WTC11 (cell line): Measurements from ENCODE around the gene SGCG. TPM values are rescaled to one million over a fixed set of nuclear protein-coding genes. Genes with fewer than 3 reads are reported as not detected.

Source experiments
- ATAC-seq: fragments of 200-7000 bp; cut with Tn5 transposase; 2 replicates; pipeline ENCODE4 v1.10.0; 2021; ENCODE audit warnings: mild to moderate bottlenecking, moderate library complexity
- CTCF ChIA-PET: fragments of 300-600 bp; sonication (Branson Sonifier 250); formaldehyde crosslinking; loops from one replicate; lab custom pipeline; 2021; ENCODE audit warnings: antibody characterized with exemption; lab: Charles Lee
- POLR2A ChIA-PET: fragments of 350-600 bp; sonication (Branson Sonifier 250); formaldehyde crosslinking; loops from one replicate; lab custom pipeline; 2021; ENCODE audit warnings: antibody characterized with exemption; lab: Charles Lee
- DNase-seq: peaks from one replicate; pipeline ENCODE4 v3.0.0; 2021; ENCODE audit warnings: low spot score
- H3K27ac Mint-ChIP-seq: 2 replicates; pipeline ENCODE4 v1.8.0; 2021; ENCODE audit warnings: mixed read lengths
- H3K27me3 Mint-ChIP-seq: 2 replicates; pipeline ENCODE4 v1.8.0; 2021; ENCODE audit warnings: low read depth, mild to moderate bottlenecking, moderate library complexity, mixed read lengths
- H3K36me3 Mint-ChIP-seq: 2 replicates; pipeline ENCODE4 v1.8.0; 2021; ENCODE audit warnings: mixed read lengths
- H3K4me1 Mint-ChIP-seq: 2 replicates; pipeline ENCODE4 v1.8.0; 2022; ENCODE audit warnings: mixed read lengths
- H3K4me3 Mint-ChIP-seq: 2 replicates; pipeline ENCODE4 v1.8.0; 2021; ENCODE audit warnings: mild to moderate bottlenecking, moderate library complexity, mixed read lengths
- H3K9me3 Mint-ChIP-seq: 2 replicates; pipeline ENCODE4 v1.8.0; 2021; ENCODE audit warnings: mixed read lengths
- FOXJ3 ChIP-seq: sonication (generic); formaldehyde crosslinking; IDR thresholded peaks from 2 replicates; pipeline ENCODE4 v1.9.0; 2021; ENCODE audit warnings: missing genetic modification reagents, mild to moderate bottlenecking, borderline replicate concordance
- GABPB1 ChIP-seq: sonication (generic); formaldehyde crosslinking; IDR thresholded peaks from 2 replicates; pipeline ENCODE4 v1.8.1; 2023; ENCODE audit warnings: mild to moderate bottlenecking, missing genetic modification reagents
- NFYB ChIP-seq: sonication (generic); formaldehyde crosslinking; conservative IDR thresholded peaks from 2 replicates; pipeline ENCODE4 v1.8.0; 2022; ENCODE audit warnings: low read depth, missing genetic modification reagents
- OVOL2 ChIP-seq: fragments of 250-450 bp; sonication (Bioruptor Pico); IDR thresholded peaks from 2 replicates; pipeline ENCODE4 v1.9.0; 2021; ENCODE audit warnings: mild to moderate bottlenecking, borderline replicate concordance
- PRRX2 ChIP-seq: fragments of 250-450 bp; sonication (Bioruptor Pico); IDR thresholded peaks from 2 replicates; pipeline ENCODE4 v1.8.0; 2021; ENCODE audit warnings: mild to moderate bottlenecking
- RORB ChIP-seq: fragments of 250-450 bp; sonication (Bioruptor Pico); IDR thresholded peaks from 2 replicates; pipeline ENCODE4 v1.9.0; 2021; ENCODE audit warnings: mild to moderate bottlenecking
- SOX15 ChIP-seq: fragments of 250-450 bp; sonication (Bioruptor Pico); IDR thresholded peaks from 2 replicates; pipeline ENCODE4 v1.9.0; 2021; ENCODE audit warnings: mild to moderate bottlenecking
- ZNF138 ChIP-seq: sonication (generic); formaldehyde crosslinking; conservative IDR thresholded peaks from 2 replicates; pipeline ENCODE4 v1.8.1; 2022; ENCODE audit warnings: mild to moderate bottlenecking, moderate library complexity, missing genetic modification reagents
- ZNF317 ChIP-seq: sonication (generic); formaldehyde crosslinking; IDR thresholded peaks from 2 replicates; pipeline ENCODE4 v1.8.1; 2023; ENCODE audit warnings: low read depth, mild to moderate bottlenecking, moderate library complexity, missing genetic modification reagents, borderline replicate concordance
- ZNF416 ChIP-seq: fragments of 250-450 bp; sonication (Bioruptor Pico); IDR thresholded peaks from 2 replicates; pipeline ENCODE4 v1.9.0; 2021; ENCODE audit warnings: mild to moderate bottlenecking, inconsistent platforms
- total RNA-seq: library from RNA; stranded (reverse); gene quantifications from 3 replicates; pipeline ENCODE4 v1.2.3, GENCODE V29; 2021
- TF ChIP-seq, protein P1 (sequence below): sonication (generic); formaldehyde crosslinking; conservative IDR thresholded peaks from 2 replicates; pipeline ENCODE4 v1.8.1; 2022; ENCODE audit warnings: mild to moderate bottlenecking, missing genetic modification reagents
- TF ChIP-seq, protein P2 (sequence below): fragments of 250-450 bp; sonication (Bioruptor Pico); conservative IDR thresholded peaks from 2 replicates; pipeline ENCODE4 v1.9.0; 2021; ENCODE audit warnings: mild to moderate bottlenecking
- TF ChIP-seq, protein P3 (sequence below): sonication (generic); formaldehyde crosslinking; IDR thresholded peaks from 2 replicates; pipeline ENCODE4 v1.8.1; 2023; ENCODE audit warnings: mild to moderate bottlenecking, missing genetic modification reagents
- TF ChIP-seq, protein P4 (sequence below): sonication (generic); formaldehyde crosslinking; IDR thresholded peaks from 2 replicates; pipeline ENCODE4 v1.8.1; 2022; ENCODE audit warnings: mild to moderate bottlenecking, missing genetic modification reagents, moderate library complexity, borderline replicate concordance
- TF ChIP-seq, protein P5 (sequence below): sonication (generic); formaldehyde crosslinking; IDR thresholded peaks from 2 replicates; pipeline ENCODE4 v1.8.1; 2022; ENCODE audit warnings: low read depth, mild to moderate bottlenecking, moderate library complexity, missing genetic modification reagents, borderline replicate concordance
- TF ChIP-seq, protein P6 (sequence below): fragments of 250-450 bp; sonication (Bioruptor Pico); IDR thresholded peaks from 2 replicates; pipeline ENCODE4 v1.8.0; 2021; ENCODE audit warnings: mild to moderate bottlenecking

SGCG gene
- total RNA-seq, 1 experiment from 2014 or later, result not detected

DNA sequence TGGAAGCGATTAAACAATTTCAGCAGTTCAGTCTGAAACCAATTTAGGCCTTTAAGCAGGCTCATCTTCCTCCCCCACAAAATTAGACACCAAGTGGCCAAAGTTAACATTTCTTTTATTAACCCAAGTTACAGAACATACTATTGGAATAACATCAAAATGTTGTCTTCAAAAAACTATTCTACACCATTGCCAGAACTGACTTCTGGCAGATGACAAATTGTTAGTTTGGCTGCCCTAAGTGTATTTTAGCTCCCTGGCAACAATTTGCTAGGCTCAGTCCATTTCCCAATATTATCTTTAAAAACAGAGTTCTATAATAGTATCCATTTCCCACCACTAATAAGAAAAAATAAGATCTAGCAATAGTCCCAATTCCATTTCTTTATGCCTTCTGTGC lies 107.8 kb downstream of the SGCG start:
- POLR2A ChIA-PET, result no interaction called here
- no peak for ATAC-seq

DNA sequence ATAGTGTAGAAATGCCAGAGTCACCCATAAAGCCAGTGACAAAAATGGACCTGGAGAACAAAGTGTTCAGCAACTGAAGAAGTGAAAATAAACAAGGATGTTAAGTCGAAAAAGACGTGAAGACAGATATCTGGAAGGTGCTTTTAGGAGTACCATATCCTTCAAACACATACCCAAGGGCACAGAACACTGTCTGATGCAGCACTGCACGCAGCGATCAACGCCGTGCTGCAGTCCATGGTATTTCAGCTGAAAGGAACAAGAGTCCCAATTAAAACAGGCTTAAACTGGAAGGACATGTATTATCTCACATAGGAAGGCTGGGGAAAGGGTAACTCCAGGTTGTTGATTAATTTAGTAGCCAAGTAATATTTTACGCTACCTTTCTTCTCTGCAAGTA lies 108.2 kb downstream of the SGCG start:
- Mint-ChIP-seq H3K9me3 (peaks cover 14% of the 10 kb centered on the region), H3K27ac (no peak overlapping the region), H3K36me3 (0 out of 2 replicates have a peak, but pooled peaks cover 3% of the 10 kb centered on the region), H3K4me3 (no peak overlapping the region), H3K27me3 (peaks cover 4% of the 10 kb centered on the region; the same call in 1 of the 2 replicates), H3K4me1 (no peaks in the 10 kb centered on the region)
- ATAC-seq (no peak), DNase-seq (no peak)
- CTCF ChIA-PET, result no interaction called here
- POLR2A ChIA-PET, result no interaction called here
- TF ChIP-seq ZNF416 (CRISPR knock-in tag) (no peak), ZNF138 (CRISPR knock-in tag) (no peak), GABPB1 (CRISPR knock-in tag) (no peak)
- TF ChIP-seq, protein P1, sequence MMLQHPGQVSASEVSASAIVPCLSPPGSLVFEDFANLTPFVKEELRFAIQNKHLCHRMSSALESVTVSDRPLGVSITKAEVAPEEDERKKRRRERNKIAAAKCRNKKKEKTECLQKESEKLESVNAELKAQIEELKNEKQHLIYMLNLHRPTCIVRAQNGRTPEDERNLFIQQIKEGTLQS, result no peak
- TF ChIP-seq, protein P2, sequence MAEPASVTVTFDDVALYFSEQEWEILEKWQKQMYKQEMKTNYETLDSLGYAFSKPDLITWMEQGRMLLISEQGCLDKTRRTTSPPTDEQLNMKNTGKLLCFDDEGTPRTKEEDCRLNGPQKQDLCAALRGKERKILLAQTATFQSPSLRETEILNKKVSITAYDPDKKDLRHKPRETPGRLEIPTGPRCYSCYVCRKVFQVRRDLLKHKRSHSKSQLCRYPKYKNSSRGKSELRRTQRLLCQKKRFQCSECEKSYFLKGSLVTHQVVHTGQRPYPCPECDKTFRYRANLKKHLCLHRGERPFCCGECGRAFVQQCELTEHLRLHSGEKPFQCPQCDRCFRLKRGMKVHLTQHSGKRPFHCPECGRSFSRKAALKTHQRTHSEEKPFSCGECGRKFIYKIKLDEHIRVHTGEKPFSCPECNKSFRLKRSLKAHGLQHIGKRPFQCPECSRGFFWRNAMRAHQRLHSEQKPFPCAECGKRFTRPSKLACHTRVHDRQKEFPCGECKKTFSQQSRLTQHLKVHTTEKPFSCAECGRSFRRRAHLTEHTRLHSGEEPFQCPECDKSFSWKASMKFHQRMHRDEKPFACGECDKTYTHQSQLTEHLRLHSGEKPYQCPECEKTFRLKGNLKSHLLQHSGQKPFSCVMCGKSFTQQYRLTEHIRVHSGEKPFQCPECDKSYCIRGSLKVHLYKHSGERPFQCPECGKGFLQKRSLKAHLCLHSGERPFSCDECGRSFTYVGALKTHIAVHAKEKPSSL (CRISPR knock-in tag), result no peak

More for the DNA sequence above, 107.8 kb downstream of the SGCG start:
- H3K27me3 Mint-ChIP-seq, result peaks cover 4% of the 10 kb centered on the region; the same call in 1 of the 2 replicates
- CTCF ChIA-PET, result no interaction called here
- H3K4me1 Mint-ChIP-seq, result no peaks in the 10 kb centered on the region
- no peak overlapping the region for H3K27ac Mint-ChIP-seq
- no peak overlapping the region for H3K4me3 Mint-ChIP-seq
- TF ChIP-seq NFYB (CRISPR knock-in tag) (no peak), ZNF317 (CRISPR knock-in tag) (no peak), FOXJ3 (CRISPR knock-in tag) (no peak), SOX15 (no peak), PRRX2 (no peak), RORB (CRISPR knock-in tag) (no peak), OVOL2 (CRISPR knock-in tag) (no peak)
- TF ChIP-seq, protein P3, sequence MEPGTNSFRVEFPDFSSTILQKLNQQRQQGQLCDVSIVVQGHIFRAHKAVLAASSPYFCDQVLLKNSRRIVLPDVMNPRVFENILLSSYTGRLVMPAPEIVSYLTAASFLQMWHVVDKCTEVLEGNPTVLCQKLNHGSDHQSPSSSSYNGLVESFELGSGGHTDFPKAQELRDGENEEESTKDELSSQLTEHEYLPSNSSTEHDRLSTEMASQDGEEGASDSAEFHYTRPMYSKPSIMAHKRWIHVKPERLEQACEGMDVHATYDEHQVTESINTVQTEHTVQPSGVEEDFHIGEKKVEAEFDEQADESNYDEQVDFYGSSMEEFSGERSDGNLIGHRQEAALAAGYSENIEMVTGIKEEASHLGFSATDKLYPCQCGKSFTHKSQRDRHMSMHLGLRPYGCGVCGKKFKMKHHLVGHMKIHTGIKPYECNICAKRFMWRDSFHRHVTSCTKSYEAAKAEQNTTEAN (CRISPR knock-in tag), result no peak
- TF ChIP-seq, protein P4, sequence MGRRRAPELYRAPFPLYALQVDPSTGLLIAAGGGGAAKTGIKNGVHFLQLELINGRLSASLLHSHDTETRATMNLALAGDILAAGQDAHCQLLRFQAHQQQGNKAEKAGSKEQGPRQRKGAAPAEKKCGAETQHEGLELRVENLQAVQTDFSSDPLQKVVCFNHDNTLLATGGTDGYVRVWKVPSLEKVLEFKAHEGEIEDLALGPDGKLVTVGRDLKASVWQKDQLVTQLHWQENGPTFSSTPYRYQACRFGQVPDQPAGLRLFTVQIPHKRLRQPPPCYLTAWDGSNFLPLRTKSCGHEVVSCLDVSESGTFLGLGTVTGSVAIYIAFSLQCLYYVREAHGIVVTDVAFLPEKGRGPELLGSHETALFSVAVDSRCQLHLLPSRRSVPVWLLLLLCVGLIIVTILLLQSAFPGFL, result no peak
- TF ChIP-seq, protein P5, sequence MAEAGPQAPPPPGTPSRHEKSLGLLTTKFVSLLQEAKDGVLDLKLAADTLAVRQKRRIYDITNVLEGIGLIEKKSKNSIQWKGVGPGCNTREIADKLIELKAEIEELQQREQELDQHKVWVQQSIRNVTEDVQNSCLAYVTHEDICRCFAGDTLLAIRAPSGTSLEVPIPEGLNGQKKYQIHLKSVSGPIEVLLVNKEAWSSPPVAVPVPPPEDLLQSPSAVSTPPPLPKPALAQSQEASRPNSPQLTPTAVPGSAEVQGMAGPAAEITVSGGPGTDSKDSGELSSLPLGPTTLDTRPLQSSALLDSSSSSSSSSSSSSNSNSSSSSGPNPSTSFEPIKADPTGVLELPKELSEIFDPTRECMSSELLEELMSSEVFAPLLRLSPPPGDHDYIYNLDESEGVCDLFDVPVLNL (CRISPR knock-in tag), result no peak
- TF ChIP-seq, protein P6, sequence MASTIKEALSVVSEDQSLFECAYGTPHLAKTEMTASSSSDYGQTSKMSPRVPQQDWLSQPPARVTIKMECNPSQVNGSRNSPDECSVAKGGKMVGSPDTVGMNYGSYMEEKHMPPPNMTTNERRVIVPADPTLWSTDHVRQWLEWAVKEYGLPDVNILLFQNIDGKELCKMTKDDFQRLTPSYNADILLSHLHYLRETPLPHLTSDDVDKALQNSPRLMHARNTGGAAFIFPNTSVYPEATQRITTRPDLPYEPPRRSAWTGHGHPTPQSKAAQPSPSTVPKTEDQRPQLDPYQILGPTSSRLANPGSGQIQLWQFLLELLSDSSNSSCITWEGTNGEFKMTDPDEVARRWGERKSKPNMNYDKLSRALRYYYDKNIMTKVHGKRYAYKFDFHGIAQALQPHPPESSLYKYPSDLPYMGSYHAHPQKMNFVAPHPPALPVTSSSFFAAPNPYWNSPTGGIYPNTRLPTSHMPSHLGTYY (CRISPR knock-in tag), result no peak
- no peak for DNase-seq
- peaks cover 14% of the 10 kb centered on the region for H3K9me3 Mint-ChIP-seq
- H3K36me3 Mint-ChIP-seq, result 0 out of 2 replicates have a peak, but pooled peaks cover 3% of the 10 kb centered on the region
